NCI-H2171 treated with DMSO at 0.1 percent for 48 hours (cell line): ENCODE data around the gene ANKFY1.
"Not testable (repeated sequence)": the region's sequence is repeated elsewhere in the genome, so short reads cannot be mapped to it uniquely, and the experiment has no call there.

ENCODE experiments used
- DNase-seq: peaks from one replicate; lab custom pipeline; 2025; lab: John Stamatoyannopoulos, UW

ANKFY1 gene

DNA sequence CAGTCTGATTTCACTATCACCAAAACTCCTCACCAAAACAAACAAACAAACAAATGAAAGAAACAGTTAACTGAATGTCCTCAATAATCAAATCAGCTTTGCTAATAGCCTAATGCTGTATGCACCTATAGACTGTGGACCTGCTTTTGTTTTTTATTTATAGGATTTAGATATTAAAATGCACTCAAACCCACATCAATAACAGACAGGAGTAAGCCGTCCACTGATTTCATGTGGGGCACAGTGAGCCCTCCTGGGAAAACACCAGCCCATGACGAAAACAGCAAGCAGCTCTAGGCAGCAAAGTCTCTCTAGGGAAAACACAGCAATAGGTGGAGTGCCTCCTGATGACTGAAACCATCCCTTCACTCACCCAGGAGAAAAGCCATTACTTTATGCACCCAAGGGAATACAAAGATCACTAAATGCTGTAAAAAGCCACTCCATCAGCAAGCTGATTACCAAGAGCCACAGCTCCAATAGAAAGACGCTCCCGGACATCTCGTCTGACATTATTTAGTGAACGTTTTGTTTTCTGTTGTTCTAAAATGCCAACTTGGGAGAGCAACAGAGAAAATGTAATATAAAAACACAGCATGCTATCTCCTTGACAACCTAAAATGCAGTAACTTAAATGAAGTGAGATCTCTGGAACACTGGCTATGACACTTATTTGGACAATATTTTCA is 47.8 kb downstream of the ANKFY1 start:
- peak; percentile 98 for DNase-seq

DNA sequence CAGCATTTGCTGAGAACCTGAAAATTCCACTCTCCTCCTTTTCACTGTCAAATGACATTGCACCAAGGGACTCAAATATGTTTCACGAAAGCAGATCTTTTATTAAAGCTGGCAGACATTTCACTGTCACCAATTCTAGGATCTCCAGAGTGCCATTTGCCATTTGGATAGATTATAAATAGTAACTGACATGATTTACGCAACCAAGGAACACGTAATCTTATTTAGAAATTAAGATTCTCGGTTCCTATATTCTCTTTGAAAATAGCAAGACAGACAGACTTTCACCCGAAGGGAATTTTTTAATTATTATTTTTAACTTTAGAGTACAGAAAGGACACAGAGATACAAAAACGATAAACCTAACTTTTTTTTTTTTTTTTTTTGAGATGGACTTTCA is 49.6 kb downstream of the ANKFY1 start:
- no peak for DNase-seq

DNA sequence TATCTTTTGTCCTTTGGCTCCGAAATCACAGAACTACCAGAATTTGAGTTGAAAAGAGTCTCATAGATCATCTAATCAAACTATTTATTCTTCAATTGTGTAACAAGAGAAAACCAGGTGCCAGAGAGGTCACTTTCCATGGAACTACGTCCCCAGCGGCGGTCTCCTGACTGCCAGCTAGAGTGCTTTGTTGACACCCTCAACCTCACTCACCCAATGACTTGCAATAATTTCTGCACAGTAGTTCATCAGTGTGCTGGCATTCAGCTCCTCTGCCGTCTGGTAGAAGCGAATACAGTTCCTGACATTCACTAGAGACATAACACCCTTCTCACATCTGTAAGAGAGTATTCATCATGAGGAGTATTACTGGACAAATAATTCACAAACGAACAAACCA is 54.2 kb downstream of the ANKFY1 start:
- DNase-seq: no peak

DNA sequence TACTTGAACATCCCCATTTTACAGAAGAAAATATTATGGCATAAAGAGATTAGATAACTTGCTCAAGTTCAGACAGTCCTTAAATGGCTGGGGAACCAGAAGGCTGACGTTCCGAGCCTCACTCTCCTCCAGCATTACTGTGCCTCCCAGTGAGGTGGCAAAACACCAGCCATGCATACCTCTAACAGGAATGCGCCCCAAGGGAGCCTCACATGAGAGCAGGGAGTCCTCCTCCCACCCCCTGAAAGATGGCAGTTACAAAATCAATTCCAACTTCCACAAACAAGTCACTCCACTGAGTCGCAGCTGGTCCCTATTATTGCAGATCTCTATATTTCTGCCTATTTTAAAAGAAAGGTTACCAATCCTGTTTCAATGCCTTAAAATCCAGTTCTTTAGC is 55.5 kb downstream of the ANKFY1 start:
- DNase-seq: no peak

DNA sequence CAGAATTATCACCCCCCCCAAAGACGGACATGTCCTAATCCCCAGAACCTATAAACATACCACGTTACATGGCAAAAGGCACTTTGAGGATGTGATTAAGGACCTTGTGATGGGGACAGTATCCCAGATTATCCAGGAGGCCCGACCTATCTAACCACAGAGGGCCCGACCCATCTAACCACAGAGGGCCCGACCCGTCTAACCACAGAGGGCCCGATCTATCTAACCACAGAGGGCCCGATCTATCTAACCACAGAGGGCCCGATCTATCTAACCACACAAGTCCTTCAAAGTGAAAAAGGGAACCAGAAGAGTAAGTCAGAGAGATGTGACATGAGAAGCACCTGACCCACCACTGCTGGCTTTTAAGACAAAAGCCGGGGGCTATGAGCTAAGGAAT is 56.8 kb downstream of the ANKFY1 start:
- no peak for DNase-seq

DNA sequence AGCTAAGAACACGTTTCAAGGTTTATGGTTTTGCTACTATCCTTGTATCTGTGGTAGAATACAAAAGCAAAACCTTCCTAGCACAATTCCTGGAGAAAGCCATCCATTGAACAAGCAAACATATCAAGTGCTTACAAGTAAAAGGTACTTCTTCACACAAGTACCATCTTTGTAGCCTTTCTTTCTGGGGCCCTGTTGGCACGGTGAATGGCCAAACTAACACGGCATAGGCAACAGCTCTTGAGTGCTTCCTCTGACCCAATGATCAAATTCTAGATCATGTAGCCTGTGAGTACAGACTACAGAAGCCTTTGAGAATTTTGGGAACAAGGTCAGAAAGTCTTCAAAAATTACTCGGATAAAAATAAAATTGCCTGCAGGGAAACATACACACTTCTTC is 57.9 kb downstream of the ANKFY1 start:
- DNase-seq: no peak

DNA sequence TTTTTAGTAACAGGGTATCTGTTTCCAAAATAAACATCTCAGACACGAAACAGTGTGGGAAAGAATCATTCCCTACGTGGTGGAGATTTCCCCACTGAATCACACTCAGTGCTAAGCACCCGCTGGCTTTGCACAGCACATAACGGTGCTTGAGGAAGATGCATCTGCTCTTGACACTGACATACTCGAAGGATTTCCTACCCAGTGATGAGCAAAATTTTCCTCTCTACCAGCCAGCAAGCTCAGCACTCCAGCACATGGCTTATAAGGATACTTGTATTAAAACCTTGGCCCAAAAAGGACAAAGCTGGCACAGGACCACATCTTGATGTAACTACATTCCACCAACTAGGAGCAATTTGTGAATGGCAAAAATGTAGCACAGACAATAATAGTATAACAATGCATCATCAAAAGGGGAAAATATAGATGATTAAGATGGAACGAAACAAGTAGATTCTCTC is 59.0 kb downstream of the ANKFY1 start:
- no peak for DNase-seq

DNA sequence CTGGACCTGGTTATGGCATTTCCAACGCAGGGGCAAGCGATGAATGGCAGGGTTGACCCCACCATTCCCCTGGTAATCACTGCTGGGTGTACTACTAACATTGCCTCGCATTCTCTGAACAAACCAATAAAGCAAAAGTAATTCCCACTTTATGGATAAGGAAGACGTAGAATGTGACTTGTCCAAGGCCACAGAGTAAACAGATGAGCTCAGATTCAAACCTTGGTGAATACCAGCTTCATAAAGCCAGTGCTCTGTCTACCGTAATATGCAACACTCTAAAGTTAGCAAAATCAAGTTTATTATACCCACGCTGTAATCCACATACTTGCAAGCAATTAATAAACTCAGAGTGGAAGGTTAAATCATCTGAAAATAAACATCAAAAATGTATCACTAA is 59.6 kb downstream of the ANKFY1 start:
- no peak for DNase-seq

DNA sequence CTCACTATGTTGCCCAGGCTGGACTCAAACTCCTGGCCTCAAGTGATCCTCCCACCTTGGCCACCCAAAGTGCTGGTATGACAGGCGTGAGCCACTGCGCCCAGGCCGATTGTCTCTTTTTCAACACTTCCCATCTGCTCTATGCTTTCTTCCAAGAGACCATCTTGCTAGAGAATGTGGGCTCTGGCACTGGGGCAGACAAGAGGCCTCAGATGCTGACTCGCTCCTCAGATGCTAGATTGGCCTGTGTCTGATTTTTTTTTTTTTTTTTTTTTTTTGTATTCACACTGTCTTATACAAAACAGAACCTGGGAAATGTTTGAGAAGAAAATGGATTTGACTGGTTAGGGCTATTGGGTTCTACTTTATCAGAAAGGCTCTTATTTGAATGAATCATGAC is 62.6 kb downstream of the ANKFY1 start:
- DNase-seq: no peak

DNA sequence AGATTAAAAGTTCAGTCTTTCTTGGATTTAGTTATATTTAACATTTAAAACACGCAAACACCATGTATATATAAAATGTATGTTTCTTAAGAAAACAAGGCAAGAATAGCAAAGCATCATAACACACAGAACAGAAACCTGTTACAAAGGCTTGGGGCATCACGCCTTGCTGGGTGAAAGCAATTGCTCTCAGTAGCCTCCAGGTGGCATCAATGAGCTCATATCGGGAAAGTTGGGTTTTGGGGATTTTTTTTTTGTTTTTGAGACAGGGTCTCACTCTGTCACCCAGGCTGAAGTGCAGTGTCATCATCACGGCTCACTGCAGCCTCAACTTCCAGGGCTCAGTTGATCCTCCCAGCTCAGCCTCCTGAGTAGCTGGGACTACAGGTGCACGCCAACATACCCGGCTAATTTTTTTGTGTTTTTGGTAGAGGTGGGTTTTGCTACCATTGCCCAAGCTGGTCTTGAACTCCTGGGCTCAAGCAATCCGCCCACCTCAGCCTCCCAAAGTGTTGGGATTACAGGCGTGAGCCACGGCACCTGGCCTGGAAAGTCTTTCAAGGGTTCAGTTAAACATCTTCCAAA is 63.9 kb downstream of the ANKFY1 start:
- DNase-seq: peak; percentile 62

DNA sequence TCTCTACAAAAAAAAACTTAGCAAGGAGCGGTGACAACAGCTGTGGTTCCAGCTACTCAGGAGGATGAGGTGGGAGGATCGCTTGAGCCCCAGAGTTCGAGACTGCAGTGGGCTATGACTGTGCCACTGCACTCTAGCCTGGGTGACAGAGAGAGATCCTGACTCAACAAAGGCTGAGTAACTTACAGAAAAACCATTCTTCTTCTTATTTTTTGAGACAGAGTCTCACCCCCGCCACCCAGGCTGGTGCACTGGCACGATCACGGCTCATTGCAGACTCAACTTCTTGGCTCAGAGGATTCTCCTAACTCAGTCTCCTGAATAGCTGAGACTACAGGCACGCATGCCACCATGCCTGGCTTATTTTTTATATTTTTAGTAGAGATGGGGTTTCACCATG is 64.8 kb downstream of the ANKFY1 start:
- DNase-seq: no peak

DNA sequence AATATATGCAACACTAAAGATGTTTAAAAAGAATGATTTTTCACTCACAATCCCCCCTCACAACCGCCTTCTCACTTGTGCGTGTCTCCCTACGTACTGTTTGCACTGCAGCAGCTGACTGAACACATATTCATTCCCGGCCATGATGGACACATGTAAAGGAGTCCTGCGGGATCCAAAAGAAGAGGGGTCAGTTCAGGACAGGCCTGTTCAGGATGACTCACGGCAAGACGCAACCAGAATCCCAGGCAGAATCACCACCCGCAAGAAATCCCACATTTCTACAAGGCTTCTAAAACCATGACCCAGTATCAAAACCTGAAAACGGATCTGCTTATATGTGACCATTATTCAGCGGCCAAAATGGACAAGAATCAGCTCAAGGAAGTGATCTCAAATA is 68.5 kb downstream of the ANKFY1 start:
- DNase-seq: no peak

DNA sequence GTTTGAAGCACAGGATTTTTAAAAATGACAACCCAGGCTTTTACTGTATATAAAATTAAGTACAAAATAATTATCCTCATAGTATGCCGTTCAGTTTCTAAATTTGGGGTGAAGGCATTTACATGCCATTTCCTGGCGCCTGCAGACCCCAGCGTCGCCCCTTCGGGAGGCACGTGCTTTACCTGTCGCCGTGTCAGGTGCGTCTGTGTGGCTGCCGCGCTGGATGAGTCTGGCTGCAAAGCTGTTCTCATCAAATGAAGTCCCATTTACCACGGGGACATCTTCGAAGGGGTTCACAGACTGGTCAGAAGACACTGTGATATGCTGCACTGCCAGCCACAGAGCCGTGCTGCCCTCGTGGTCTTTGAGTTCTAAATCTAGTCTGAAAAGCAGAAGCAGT is 69.0 kb downstream of the ANKFY1 start:
- DNase-seq: no peak

DNA sequence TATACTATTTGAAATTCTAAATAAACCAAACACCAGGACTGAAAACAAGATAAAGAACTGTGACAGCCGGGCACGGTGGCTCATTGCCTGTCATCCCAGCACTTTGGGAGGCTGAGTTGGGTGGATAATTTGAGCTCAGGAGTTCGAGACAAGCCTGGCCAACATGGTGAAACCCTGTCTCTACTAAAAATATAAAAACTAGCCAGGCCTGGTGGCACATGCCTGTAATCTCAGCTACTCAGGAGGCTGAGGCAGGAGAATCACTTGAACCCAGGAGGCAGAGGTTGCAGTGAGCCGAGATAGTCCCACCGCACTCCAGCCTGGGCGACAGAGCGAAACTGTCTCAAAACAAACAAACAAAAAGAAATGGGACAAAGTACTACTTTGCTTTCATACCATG is 73.0 kb downstream of the ANKFY1 start:
- not testable (repeated sequence) for DNase-seq

DNA sequence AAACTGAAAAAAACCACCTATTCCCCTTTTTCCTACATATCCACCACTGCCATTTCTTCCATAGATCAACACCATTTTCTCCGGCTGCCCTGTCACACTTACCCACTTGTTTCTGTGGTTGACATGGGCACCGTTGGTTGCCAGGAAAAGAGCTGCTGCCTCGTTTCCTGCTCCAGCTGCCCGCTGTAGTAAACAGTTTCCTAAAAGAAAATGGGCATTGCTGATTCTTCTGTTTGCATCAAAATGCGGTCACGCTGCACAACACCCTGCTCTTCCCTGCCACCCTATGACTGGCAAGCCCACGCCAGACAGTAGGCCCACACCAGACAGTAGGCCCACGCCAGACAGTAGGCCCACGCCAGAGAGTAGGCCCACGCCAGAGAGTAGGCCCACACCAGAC is 74.5 kb downstream of the ANKFY1 start:
- DNase-seq: no peak

DNA sequence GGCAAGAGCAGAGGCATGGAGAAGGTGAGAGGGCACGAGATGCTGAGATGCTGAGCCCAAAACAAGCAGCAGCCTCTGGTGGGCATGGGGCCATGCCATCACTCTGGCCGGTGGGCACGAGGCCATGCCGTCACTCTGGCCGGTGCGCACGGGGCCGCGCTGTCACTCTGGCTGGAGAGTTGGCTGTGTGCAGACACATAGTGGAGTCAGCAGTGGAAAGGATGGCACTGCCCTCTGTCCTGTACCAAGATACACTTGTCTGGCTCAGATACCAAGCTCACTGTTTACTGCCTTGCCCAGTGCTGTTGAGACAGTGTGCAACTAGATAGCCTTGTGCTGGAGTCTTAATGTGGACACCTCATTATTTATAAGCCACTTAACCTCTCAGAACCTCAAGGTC is 75.7 kb downstream of the ANKFY1 start:
- no peak for DNase-seq

DNA sequence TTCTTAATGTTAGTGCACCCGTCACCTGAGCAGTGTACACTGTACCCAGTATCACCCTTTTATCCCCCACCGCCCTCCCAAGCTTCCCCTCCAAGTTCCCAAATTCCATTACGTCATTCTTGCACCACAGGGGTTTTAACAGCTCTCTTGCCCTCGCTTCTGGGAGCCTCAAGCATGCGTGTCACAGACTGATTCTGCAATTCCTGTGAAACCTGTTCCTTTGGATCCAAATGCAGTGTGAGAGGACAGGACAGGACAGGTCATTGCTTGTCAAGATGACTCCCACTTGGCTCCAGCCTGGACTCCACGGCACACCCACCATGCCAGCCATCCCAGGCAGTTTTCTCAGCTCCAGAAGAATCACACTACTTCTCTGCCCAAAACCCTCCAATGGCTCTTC is 76.7 kb downstream of the ANKFY1 start:
- DNase-seq: no peak

DNA sequence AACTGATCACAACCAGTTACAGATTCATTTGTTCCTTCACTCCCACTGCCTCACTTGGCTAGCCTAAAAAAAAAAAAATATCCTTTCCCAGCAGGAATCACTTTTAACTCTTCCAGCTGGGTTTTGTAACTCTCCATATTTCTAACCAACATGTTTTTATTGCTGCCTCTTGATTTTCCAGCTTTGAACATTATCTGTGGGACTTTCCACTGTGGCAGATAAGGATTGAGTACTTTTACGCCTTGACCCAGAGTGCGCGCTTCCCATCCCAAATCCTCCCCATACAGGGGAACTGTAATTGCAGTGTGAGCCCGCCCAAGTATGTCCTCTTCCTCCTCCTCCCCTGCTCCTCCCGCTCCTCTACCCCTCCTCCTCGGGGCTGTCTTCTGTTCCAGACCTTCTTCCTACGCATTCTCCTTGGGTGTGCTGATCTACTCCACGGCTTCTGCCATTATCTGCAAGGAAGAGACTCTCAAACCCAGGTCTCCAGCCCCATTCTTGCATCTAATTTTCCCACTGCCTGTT is 77.4 kb downstream of the ANKFY1 start:
- DNase-seq: no peak

DNA sequence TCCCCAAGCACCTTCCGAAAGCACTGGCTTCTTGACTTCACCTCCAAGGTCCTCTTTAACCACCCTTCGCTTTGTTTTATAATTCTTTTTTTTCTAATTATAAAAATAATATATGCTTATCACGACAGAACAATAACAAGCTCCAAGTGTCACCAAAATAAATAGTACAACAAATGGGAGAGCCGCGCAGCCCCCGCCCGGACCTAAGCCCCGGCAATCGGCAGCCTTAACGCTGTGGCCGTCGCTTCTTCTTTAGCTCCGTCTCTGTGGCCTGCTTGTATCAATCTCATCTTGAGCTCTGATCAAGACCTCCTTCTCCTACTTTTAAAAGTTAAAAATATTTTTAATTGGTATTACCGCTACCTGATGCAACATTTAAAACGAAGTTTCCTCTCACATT is 78.1 kb downstream of the ANKFY1 start:
- DNase-seq: no peak

DNA sequence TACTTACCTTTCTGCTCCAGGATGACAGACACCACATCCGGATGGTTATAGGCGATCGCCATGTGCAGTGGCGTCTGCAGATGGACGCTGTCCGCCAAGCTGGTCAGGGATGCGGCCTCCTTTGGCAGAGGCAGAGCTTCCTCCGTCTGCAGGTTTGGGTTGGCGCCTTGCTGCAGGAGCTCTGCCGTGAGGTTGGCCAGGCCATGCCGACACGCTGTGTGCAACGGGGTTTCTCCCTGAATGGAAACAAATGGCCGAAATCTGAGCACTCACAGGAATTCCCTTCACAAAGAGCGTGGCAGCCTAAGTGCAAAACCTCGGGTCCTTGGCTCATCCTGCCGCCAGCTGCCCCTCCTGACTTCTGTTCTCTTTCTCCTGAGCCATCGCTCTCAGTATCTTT is 79.0 kb downstream of the ANKFY1 start:
- no peak for DNase-seq

DNA sequence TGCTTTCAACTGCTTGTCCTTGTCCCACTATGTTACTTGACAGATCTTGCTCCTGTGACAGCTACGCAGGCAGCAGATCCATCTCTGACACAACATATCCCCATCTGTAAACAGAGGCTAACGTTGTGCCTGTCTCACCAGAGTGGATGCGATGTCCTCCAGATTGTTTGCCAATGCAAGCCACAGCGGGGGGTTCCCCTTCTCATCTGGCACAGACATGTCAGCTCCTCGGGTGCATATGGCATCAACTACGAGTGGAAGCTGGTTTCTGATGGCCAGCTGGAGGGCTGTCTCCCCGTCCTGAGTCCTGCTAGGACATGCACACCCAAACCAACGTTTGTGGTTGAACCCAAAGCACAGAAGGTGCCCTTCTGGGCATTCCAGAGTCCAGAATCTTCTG is 81.7 kb downstream of the ANKFY1 start:
- DNase-seq: peak; percentile 80

DNA sequence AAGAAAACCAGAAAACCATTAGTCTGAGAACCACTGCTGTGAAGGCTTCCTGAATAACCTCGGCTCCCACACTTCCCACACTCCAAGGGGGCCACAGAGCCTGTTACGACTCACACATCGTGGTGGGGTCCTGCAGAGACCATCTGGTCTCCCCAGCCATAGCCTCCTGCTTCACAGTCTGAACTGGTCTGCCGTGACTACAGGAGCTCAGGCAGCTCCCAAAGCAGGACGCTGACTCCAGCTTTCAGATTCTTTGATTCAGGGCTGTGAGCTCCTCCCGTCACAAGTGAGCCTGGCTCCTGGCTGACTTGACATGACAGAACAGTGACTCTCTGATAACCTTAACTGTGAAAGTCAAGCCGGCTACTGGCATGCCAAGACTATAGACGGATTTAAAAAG is 83.0 kb downstream of the ANKFY1 start:
- peak; percentile 41 for DNase-seq

DNA sequence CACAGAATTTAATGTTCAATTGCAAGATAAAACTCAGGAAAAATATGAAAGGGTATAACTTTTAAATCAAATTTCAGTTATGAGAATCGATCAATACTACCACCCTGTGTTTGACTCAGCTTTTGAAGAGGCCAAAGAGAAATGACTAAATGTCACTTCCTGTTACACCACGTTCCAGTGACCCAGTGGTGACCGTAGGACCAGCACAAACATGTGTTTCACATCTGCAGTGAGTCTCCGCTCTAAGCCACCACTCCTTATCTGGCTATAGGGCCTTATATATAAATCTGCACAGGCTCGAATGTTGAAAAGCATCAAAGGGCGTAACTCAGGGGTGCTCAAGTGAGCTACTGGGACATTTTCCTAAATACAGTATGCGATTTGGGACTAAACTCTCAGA is 84.7 kb downstream of the ANKFY1 start:
- DNase-seq: no peak

DNA sequence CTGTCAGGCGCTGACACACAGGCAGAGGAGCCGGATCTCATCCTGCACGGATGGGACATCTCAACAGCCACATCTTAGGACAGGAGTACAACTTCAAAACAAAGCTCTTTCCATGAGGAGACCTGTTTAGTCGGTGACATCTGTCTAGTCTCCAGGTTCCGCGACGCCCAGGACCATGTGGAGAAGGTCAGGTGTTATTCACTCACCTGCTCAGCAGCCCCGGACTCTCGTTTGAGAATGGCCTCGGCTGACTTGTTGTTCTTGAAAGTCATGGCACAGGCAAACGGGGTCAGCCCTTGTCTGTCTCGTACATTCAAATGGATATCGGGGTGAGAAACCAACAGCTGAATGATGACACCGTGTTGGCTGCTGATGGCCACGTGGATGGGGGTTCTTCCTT is 85.1 kb downstream of the ANKFY1 start:
- no peak for DNase-seq
